HG02884 (cell line): Measurements from ENCODE around the gene CFDP1.

Source experiments
- ATAC-seq: cut with Tn5 transposase; IDR thresholded peaks from one replicate; pipeline ENCODE4 v1.9.1; 2021; ENCODE audit warnings: mild to moderate bottlenecking, moderate library complexity; ENCODE audit not compliant: unreplicated experiment

Gene CFDP1

DNA sequence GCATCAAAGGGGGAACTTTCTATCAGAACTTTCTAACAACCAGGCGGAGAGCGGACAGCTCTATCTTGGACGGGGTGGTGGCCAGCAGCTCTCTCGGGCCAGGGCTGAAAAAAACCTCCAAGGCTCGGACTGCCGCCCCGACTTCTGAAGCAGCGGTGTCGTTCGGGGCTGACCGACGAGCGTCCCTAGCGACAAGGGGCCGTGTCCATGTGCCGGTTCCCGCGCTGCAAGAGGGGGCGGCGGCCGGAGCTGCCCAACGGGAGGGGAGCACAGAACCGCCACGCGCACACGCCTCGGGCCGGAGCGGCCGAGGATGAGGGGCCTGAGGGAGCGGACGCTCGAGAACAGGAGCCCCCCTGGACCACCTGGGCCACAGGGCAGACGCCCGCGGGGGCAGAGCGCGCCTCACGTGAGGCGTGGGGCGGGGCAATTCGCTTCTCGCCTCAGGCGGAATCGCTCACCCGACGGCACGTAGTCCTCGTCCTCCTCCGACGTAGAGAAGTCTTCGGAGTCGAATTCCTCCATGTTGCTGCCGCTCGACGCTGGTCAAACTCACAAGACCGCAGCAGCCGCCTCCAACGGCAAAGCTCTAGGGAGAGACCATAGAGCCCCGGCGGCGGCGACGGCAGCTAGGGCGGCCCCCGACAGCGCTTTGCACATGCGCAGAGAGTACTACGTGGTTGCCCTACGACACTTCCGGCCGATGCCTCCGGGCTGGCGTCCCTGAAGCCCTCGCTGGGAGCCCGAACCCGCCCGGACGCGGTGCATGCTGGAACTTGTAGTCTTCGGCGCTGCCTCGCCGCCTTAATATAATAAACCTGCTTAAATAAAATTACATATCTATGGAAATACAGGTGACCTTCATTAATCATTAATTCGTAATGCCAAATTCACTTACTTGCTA is at the start of gene CFDP1:
Gene CFDP1 (minus strand): TSS at position 676 of the 904 bp plus-strand sequence. CDS start 151 bp downstream, at position 525.
- peak; percentile 83 for ATAC-seq

DNA sequence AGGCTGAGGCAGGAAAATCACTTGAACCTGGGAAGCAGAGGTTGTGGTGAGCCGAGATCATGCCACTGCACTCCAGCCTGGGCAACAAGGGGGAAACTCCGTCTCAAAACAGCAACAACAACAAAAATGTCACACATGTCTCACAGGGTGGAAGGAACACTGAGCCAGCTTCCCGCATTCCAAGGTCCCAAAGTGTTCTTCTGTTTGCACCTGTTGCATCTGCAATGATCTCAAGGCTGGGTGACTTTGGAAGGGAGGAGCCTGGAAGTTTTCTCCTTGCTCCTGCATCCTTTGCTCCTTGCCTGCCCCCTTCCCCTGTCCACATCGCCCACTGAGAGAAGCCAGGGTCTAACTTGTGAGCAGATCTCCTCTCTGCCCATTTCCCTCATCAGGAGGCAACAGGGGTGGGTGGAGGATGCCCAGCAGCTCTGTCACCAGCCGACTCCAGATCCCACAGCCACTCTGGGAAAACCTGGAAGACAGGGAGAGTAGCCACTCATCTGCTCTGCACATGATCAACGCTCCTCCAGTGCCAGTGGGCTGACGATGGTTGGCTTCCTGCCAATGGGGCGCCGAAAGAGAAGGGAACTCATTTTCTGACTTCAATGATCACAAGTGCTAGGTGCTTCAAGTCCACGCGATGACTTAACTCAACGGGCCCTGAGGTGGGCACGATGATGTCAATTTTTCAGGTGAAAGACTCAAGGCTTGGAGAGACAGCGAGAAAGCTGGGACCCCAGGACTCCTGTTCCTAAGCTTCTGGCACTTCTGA is 49.3 kb upstream of the CFDP1 start:
- no peak for ATAC-seq

DNA sequence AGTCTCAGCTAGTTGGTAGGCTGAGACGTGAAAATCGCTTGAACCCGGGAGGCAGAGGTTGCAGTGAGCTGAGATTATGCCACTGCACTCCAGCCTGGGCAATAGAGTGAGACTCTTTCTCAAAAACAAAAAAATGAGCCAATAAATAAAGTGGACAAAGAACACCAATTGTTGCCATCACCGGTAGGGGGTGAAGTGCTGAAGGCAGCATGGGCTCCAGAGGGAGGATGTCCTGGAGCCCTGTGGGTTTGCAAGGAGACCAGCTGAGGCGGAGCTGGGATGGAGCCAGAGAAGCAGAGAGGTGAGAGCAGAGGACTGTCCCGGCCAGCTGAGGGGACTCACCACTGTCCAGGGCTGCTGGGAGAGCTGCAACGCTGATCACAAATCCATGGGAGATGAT is 48.2 kb upstream of the CFDP1 start:
- no peak for ATAC-seq

DNA sequence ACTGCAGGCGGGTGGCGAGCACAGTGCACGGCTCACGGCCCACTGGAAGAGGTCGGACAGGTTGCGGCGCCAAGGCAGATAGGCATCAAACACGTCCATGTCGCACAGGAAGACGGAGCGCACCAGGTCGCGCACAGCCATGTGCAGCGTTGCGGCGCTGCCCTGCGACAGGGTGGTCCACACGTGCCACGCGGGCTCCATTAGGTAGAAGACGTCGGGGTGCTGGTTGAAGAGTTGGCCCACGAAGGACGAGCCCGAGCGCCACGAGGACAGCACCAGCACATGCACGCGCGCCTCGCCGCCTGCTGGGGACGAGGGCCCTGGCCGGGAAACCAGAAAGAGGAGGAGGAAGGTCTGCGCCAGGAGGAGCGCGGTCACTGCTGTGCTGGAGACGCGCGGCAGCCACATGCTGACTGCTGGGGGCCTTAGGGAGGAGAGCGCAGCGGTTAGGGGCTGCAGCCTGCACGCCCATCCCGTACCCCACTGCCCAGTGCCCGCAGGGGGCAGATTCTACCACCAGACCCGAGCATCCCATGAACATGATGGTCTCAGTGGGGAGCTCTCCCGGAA is 46.2 kb upstream of the CFDP1 start:
- ATAC-seq, result no peak

DNA sequence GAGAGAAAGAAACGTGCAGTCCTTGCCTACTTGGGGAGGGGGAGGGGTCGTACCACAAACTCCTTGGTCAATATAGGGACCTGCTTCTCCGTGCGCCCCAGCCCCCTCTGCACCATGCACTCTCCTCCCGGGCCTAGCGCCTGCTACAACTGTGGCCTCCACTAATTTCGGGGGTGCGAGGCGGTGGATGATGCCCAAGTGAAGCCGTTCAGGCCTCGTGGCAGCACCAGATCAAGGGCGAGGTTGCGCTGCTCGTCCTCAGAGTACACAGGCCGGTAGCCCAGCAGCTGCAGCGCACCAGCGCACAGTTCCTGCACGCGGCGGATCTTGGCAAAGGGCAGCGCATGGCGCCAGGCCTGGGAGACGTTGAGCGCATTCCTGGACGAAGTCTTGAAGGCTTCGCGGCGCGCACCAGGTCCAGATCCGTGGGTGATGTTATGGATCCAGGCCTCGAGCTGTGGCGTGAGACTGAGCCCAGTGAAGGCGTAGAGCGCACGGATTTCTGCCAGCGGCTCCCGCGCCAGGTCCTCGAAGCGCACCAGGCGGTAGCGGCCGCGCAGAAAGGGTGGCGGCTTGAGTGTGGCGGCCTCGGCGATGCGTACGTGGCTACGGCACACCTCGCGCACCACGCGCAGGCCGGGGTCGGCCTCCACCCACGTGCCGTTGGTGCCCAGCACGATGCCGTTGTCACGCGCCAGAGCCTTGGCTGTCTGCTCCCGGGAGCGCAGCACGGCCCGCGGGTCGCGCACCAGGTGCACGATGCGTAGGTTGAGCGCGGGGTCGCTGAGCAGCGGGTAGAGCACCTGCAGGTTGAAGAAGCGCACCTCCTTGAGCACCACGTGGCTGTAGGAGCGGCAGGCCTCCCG is 45.4 kb upstream of the CFDP1 start:
- no peak for ATAC-seq

DNA sequence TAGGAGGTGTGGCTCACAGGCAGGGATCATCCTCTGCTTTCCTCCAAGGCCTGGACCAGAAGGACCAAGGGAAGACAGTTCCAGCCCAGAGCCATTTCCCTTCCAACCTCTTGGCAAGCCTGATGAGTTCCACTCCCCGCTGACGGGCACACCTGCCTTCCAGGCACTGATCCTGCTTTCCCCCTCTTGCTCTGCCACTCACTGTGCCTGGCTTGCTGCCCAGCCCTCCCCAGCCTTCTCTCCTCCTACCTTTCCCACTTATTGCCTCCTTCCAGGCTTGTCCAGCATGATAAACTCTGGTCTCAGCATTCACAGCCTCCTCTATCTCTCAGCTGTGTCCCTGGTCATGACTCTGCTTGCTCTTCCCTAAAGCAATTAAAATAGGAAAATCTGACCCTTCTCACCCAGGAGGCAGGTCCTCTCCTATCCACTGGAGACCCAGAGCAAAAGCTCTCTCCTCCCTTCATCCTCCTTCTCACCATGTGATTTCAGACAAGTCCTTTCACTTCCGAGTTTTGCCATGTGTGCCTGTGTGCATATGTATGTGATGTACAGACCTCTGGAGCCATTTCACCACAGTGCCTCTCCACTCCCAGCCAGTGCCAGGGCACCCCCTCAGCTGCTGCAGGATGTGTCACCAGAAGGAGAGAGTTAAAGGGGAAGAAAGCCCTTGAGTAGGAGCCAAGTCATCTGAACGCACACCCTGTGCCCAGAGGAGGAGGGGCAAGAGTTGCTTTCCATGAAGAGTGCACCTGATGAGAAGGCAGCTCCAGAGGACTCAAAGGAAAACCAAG is 44.6 kb upstream of the CFDP1 start:
- ATAC-seq, result no peak

DNA sequence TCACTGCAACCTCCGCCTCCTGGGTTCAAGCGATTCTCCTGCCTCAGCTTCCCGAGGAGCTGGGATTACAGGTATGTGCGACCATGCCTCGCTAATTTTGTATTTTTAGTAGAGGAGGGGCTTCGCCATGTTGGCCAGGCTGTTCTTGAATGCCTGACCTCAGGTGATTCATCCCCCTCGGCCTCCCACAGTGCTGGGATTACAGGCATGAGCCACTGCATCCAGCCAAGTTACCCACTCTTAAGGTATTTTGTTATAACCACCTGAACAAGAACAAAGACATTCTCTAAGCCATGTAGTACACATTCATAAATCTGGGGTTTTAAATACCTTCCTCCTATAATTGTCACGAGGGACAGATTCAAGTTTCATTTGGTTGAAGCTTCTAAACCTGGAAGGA is 43.5 kb upstream of the CFDP1 start:
- no peak for ATAC-seq

DNA sequence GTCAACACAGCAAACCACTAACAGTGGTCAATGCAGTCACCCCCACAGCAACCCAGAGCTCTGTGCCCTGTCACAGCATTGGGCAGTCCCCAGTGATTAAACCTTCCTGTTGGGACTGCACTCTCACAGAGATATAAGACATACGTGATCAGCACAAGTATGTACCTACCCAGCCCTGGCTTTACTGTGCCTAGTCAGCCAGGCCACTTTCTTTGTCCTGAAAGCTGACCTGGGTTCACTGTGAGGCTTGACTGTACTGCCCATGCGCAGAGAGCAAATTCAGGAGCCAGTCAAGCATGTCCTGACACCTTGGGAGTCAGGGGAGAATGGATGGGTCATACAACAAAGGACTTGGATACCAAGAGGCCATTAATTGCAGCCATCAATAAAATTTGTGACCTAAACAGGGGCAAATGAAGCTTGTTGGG is 42.1 kb upstream of the CFDP1 start:
- ATAC-seq, result no peak

DNA sequence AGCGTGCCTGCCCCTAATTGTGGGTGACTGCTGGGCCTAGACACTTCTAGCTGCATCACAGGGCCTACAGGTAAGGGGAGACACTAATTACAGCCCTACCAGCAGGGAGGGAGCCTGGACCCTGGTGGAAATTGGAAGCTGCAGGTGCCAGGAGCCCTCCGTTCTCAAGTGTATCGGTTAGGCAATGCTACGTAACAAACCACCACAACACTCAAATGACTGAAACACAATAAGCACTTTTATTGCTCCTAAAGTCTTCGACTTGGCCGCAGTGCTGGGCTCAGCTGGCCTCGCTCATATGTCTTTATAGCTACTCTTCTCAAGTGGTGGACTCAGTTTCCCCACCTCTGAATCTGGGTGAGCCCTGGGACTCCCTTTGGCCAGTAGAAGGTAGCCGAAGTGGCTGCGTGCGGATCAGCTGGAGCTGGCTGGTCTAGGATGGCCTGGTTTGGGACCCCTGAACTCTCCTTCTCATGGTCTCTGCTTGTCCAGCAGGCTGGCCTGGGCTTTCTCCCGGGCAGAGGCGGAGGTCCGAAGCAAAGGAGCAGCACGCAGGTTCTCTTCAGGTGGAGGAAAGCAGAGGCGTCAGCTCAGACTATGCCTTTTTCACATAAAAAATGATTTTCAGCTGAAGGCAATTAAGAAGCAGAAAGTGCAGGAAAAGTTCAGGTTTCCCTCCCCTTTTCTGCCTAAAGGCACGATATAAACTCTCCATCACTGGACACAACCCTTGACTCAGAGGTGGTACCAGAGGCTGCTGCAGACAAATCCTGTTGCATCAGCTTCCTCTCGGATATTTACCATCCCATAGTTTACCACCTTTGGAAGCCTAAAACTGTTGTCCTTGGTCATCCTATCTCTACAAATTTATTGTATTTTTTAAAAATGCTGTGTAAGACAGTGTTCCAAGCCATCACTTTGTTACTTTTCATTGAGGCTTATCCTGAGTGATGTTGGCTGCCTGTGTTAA is 39.9 kb upstream of the CFDP1 start:
- ATAC-seq, result no peak

DNA sequence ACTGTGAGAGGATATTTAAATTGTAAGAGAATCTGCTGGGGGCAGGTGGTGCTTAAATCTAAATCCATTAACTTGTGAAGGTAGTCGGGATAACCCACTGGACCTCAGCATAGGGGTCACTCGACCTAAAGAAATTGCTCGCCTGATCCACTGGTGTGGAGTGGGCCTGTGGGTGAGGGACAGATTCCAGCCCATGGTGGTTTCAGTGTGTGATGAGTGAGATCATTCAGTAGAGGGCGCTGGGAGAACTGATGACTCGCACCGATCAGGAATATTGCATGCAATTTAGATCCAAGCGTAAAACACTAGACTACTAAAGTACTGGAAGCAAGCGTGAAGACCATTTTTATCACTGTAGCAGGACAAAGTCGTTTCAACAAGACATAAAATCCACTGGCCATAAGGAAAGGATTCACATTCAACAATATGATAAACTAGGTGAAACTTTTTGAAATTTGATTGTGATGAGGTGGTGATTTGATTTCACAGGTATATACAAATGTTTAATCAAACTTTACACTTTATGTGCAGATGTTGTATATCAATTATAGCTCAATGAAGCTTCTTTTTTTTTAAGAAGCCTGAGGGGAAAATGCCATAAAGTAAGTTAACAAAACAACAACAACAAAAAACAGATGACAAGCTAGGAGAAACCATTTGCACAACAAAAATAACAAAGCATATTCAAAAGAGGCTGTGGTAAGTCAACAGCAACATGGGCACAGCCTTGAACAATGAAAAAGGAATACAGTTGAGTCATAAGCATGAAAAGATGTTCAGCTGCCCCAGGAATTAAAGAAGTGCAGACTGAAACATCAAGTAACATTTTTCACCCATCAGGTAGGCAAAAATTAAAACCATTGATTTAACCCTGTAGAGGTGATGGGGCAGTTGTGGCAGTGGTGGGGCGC is 38.7 kb upstream of the CFDP1 start:
- peak; percentile 85 for ATAC-seq

DNA sequence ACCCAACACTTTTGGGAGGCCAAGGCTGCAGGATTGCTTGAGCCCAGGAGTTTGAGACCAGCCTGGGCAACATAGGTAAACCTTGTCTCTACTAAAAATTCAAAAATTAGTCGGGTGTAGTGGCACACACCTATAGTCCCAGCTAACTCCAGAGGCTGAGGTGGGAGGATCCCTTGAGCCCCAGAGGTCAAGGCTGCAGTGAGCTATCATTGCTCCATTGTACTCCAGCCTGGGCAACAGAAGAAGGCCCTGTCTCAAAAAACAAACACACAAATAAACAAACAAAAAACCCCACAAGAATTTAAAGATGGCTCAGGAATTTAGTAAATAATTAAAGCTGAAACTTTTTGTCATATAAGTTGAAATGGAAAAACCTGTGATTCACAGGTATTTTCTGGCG is 33.5 kb upstream of the CFDP1 start:
- no peak for ATAC-seq

DNA sequence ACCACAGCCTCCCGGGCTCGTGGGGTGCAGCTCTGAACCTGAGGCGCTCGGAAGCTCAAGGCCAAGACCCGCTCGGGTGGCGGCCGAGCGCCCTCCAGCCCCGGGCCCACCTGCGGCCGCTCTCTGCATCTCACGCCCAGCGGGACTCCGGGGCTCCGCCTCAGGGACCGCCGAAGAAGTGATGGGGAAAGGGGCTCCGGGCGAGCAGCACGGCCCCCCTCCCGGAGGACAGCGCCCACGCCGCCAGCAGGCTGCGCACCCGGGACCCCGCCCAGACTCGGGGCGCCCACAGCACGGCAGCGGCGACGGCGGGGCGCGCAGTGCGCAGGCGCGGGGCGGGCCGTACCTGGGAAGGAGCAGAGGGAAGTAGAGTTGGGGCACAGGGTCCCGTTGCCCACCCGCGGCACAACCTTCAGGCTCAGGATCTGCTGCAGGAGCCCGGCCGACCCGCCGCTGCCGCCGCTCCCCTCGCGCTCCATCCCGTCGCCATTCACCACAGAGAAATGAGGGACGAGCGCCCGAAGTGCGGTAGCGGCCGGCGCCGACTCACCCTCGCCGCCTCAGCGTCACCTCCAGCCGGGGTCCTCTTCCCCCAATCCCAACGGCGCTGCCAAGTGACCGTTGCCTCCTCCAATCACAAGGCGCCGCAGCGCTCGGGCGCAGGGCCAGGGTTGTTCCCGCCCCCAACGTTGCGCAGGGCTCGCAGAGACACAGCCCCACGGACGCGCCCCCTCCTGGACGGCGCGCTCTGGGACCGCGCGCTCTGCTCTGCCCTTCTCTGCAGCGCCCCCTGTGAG is 31.0 kb upstream of the CFDP1 start, which contains the start of gene TMEM170A:
Gene TMEM170A (minus strand): TSS at position 568 of the 797 bp plus-strand sequence. CDS start 89 bp downstream, at position 479.
- peak; percentile 92 for ATAC-seq

DNA sequence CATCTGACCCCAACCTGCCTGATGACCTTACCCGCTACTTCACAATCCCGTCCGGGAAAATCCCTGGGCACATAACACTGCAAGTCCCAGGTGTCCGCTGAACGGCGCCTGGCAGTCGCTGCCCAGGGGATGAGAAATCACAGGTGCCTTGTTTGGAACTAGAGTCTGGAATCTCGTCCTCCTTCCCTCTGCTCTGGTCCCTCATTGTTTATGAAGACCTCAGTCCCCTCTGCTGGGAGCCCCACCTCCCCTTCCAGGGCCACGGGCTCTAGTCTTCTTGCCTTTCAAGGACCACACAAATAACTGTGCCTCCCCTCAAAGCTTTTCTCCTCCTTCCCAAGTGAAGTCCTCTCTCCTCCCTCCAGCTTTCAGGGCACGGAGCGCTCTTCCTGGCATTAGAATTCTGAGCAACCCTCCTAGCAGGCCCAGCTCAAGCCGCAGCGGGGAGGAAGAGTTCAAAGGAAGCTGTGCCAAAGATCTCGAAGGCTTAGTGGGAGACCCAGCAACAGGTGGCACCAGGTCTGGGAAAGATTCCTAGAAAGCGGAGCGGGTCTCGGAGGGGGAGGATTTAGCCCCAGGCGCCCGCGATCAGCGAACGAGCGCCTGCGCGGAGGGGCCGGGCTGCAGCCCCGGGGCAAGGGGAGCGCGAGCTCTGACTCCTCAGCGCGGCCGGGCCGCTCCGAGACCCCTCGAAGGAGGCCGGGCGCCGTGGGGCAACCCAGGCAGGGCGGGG is 30.3 kb upstream of the CFDP1 start:
- peak; percentile 9 for ATAC-seq

DNA sequence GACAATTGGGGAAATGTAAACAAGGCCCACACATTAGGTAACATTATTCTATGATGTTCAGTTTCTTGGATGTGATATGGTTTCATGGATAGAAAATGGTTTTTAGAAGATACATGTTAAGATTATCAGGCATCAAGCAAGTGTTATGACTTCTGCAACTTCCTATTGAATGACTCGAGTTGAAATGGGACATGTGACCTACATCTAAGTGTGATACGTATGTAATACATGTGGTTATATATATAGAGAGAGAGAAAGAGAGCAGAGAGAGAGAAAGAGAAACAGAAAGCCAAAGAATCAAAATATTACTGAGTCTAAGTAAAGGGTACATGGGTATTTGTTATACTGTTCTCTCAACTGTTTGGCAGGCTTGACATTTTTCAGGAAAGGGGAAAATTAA is 29.5 kb upstream of the CFDP1 start:
- ATAC-seq, result no peak

DNA sequence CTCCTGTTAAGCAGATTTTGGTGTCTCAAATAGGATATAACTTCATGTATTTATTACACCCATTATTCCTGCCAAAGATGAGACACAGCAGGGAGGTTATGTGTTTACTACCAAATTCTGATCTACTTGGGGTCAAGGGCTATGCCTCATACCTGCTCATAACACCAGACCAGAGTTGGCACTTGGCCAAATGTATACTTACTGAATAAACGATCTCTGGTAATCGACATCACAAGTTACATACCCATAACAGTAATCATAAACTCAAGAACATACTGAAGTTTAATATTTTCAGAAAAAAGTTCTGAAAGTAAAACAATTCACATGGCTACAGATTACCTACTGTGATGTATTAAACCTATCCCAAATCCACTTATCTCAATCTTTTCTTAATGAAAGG is 28.3 kb upstream of the CFDP1 start:
- ATAC-seq, result no peak

DNA sequence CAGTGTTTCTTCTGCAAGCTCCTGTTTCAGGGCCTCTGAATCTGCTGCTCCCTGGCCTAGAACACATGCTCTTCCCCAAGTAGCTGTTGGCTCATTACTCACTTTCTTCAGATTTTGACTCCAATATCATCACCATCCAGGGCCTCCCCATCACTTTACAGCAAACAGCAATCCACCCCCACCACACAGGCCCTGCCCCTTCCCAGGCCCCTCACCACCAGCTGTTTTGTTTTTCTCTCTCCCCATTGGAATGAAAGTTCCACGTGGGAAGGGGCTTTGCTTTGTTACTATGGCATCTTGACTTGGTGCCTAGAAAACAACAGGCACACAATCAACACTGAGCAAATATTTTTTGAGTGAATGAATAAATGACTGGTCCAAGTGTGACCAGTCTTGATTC is 27.1 kb upstream of the CFDP1 start:
- ATAC-seq, result no peak
